B cell (primary cell): ENCODE measurements around the gene TEX51. TPM values are rescaled to one million over a fixed set of nuclear protein-coding genes. Genes with fewer than 3 reads are reported as not detected.

ENCODE experiments used
- ATAC-seq: fragments of 200-7000 bp; cut with Tn5 transposase; one replicate; pipeline ENCODE4 v1.10.0; 2021; ENCODE audit warnings: low read depth, mild to moderate bottlenecking, moderate number of reproducible peaks, moderate library complexity
- CTCF ChIA-PET: fragments of 350-600 bp; sonication (Branson Sonifier 250); formaldehyde crosslinking; loops from one replicate; lab custom pipeline; 2021; ENCODE audit warnings: antibody characterized with exemption, inconsistent platforms; lab: Charles Lee
- POLR2A ChIA-PET: fragments of 350-600 bp; sonication (Branson Sonifier 250); formaldehyde crosslinking; loops from one replicate; lab custom pipeline; 2021; ENCODE audit warnings: antibody characterized with exemption; lab: Charles Lee
- DNase-seq: peaks from one replicate; pipeline ENCODE4 v3.0.0; 2013
- H2AFZ ChIP-seq: 2 replicates; pipeline ENCODE4 v1.6.1; 2012; ENCODE audit warnings: mild to moderate bottlenecking, low read depth, low read length; ENCODE audit not compliant: insufficient read depth, poor library complexity, severe bottlenecking
- H3K27ac ChIP-seq, 2 donors: 1 replicate in 1 of 2; 2 replicates in 1 of 2; pipeline ENCODE4 v1.5.1; 2012 to 2013; ENCODE audit warnings: low read length in 2 of 2, mild to moderate bottlenecking in 2 of 2, moderate library complexity in 1 of 2
- H3K27me3 ChIP-seq, 4 experiments: fragments of 200-600 bp in 1 of 4; sonication (generic) in 1 of 4; replicated peaks in 1 of 4; 1 replicate in 2 of 4; 2 replicates in 2 of 4; pipeline versions ENCODE4 v1.6.1 to v1.7.0; 2013 to 2016; ENCODE audit warnings: low read length in 3 of 4, mild to moderate bottlenecking in 2 of 4, mixed read lengths in 1 of 4, moderate library complexity in 1 of 4; ENCODE audit not compliant: insufficient read depth in 4 of 4, control insufficient read depth in 3 of 4; ENCODE audit errors: control extremely low read depth in 1 of 4
- H3K36me3 ChIP-seq, 2 experiments: replicated peaks in 1 of 2; 1 replicate in 1 of 2; 2 replicates in 1 of 2; pipeline versions ENCODE4 v1.6.1 to v1.7.1; 2013; ENCODE audit warnings: low read length in 1 of 2; ENCODE audit not compliant: insufficient read depth in 2 of 2, control insufficient read depth in 1 of 2; ENCODE audit errors: control extremely low read depth in 1 of 2, extremely low read depth in 1 of 2
- H3K4me1 ChIP-seq, 2 donors: fragments of 200-600 bp in 1 of 2; sonication (generic) in 1 of 2; 1 replicate in 1 of 2; 2 replicates in 1 of 2; pipeline versions ENCODE4 v1.5.1 to v1.6.1; 2013 to 2017; ENCODE audit warnings: low read length in 2 of 2; ENCODE audit not compliant: control insufficient read depth in 2 of 2, insufficient read depth in 2 of 2
- H3K4me2 ChIP-seq: replicated peaks from 2 replicates; pipeline ENCODE3; 2012; ENCODE audit warnings: mild to moderate bottlenecking, low read depth, low read length; ENCODE audit not compliant: poor library complexity, severe bottlenecking
- H3K4me3 ChIP-seq, 5 experiments: fragments of 200-600 bp in 1 of 5; sonication (generic) in 1 of 5; 1 replicate in 3 of 5; 2 replicates in 2 of 5; pipeline versions ENCODE4 v1.5.1 to v1.7.0; 2011 to 2016; ENCODE audit warnings: low read length in 4 of 5, mild to moderate bottlenecking in 4 of 5, low read depth in 2 of 5, control low read depth in 1 of 5, moderate library complexity in 1 of 5; ENCODE audit not compliant: insufficient read depth in 1 of 5; ENCODE audit errors: control extremely low read depth in 1 of 5, extremely low read depth in 1 of 5
- H3K79me2 ChIP-seq: fragments of 200-600 bp; sonication (generic); one replicate; pipeline ENCODE4 v1.6.0; 2016; ENCODE audit warnings: low read length; ENCODE audit not compliant: control insufficient read depth, insufficient read depth
- H3K9ac ChIP-seq: fragments of 200-600 bp; sonication (generic); 2 replicates; pipeline ENCODE4 v1.6.1; 2017; ENCODE audit warnings: mild to moderate bottlenecking, low read length, moderate library complexity
- H3K9me3 ChIP-seq, 3 donors: one replicate each; pipeline versions ENCODE4 v1.6.1 to v1.7.1; 2013; ENCODE audit warnings: low read length in 2 of 3; ENCODE audit not compliant: control insufficient read depth in 2 of 3, insufficient read depth in 1 of 3; ENCODE audit errors: control extremely low read depth in 1 of 3
- H4K20me1 ChIP-seq: 2 replicates; pipeline ENCODE4 v1.6.0; 2012; ENCODE audit warnings: mild to moderate bottlenecking, low read length; ENCODE audit not compliant: insufficient read depth, control insufficient read depth, poor library complexity, severe bottlenecking
- H3K27ac Mint-ChIP-seq: one replicate; pipeline ENCODE4 v1.8.0; 2021; ENCODE audit warnings: mixed read lengths
- H3K27me3 Mint-ChIP-seq: one replicate; pipeline ENCODE4 v1.8.0; 2021; ENCODE audit warnings: mixed read lengths
- H3K4me1 Mint-ChIP-seq: one replicate; pipeline ENCODE4 v1.8.0; 2021; ENCODE audit warnings: mixed read lengths
- H3K4me3 Mint-ChIP-seq: one replicate; pipeline ENCODE4 v1.8.0; 2021; ENCODE audit warnings: mixed read lengths
- H3K9me3 Mint-ChIP-seq: one replicate; pipeline ENCODE4 v1.8.0; 2022; ENCODE audit warnings: mixed read lengths; ENCODE audit not compliant: insufficient read depth
- CTCF ChIP-seq: fragments of 200-600 bp; IDR thresholded peaks from one replicate; pipeline ENCODE4 v1.8.0; 2022; ENCODE audit warnings: antibody characterized with exemption, mild to moderate bottlenecking
- EZH2 ChIP-seq: IDR thresholded peaks from 2 replicates; pipeline ENCODE4 v1.6.1; 2012; ENCODE audit warnings: borderline replicate concordance, low read depth, mild to moderate bottlenecking, moderate library complexity, low read length; ENCODE audit not compliant: insufficient read depth, poor library complexity, severe bottlenecking
- WGBS: methylation state at CpG from one replicate; pipeline ENCODE4 v1.1.5; 2013; ENCODE audit warnings: missing lambda C conversion rate; ENCODE audit not compliant: insufficient coverage; 5-methylcytosine and 5-hydroxymethylcytosine counted together
- intact Hi-C: fragments of 100-400 bp; cut with micrococcal nuclease; formaldehyde crosslinking; loops from one replicate; pipeline ENCODE4 v1.10.0; 2022
- polyA plus RNA-seq: library from polyadenylated mRNA; depleted of rRNA; stranded (reverse); fragments of >200 nt; gene quantifications from 2 replicates; pipeline ENCODE4 v1.2.3, GENCODE V29; 2012
- total RNA-seq, 2 donors: library from RNA; stranded (reverse); fragments of 120-200 nt in 1 of 2; gene quantifications; 1 replicate in 1 of 2; 2 replicates in 1 of 2; pipeline versions ENCODE4 v1.2.3 to v1.2.4, GENCODE V29; 2013 to 2022

Gene TEX51
- total and polyA plus RNA-seq, 2 donors (not counting 1 experiment from before 2014, with no cell fraction given): not detected

- H3K4me1 Mint-ChIP-seq: peaks cover 7% of the 10 kb centered on the region
- no peaks in the 10 kb centered on the region for H4K20me1 ChIP-seq
- TF ChIP-seq EZH2: no peak
- TF ChIP-seq CTCF: no peak
- CTCF ChIA-PET: no interaction called here
- H3K27me3 Mint-ChIP-seq: peaks cover 22% of the 10 kb centered on the region
- H3K36me3 ChIP-seq: no peaks in the 10 kb centered on the region
- peaks cover 4% of the 10 kb centered on the region for H3K9me3 Mint-ChIP-seq
- ATAC-seq (no peak), DNase-seq (no peak)
- no peak overlapping the region for H3K27ac Mint-ChIP-seq
- no peak overlapping the region for H3K27ac ChIP-seq
- POLR2A ChIA-PET: no interaction called here
- no peaks in the 10 kb centered on the region for H3K79me2 ChIP-seq
- H3K9me3 ChIP-seq: peaks cover 0 to 11% (median 0%) of the 10 kb centered on the region in 3 donors
- 90% methylated on average over 2 of the region's 4 CpGs for WGBS
- H2AFZ ChIP-seq: no peak overlapping the region
- H3K4me2 ChIP-seq: no peak overlapping the region
- no peak overlapping the region for H3K9ac ChIP-seq
- peaks cover 0 to 6% (median 2%) of the 10 kb centered on the region in 4 experiments for H3K27me3 ChIP-seq
- intact Hi-C loops: no loop called here
- H3K4me3 ChIP-seq: no peak overlapping the region
- H3K4me1 ChIP-seq: peaks cover 3 to 7% of the 10 kb centered on the region in 2 donors
- no peak overlapping the region for H3K4me3 Mint-ChIP-seq
Measured at GRCh38 chr2:126940331-126940730, 41.6 kb downstream of the TEX51 start.

GRCh38 chr2:126942427-126943203, 43.9 kb downstream of the TEX51 start:
- no peaks in the 10 kb centered on the region for H3K36me3 ChIP-seq
- no peak overlapping the region for H2AFZ ChIP-seq
- H3K4me3 Mint-ChIP-seq: no peak overlapping the region
- H3K27ac ChIP-seq: no peak overlapping the region
- POLR2A ChIA-PET: no interaction called here
- H4K20me1 ChIP-seq: no peaks in the 10 kb centered on the region
- H3K4me1 Mint-ChIP-seq: no peaks in the 10 kb centered on the region
- H3K27ac Mint-ChIP-seq: no peak overlapping the region
- ATAC-seq (no peak), DNase-seq (no peak)
- H3K4me1 ChIP-seq: no peaks in the 10 kb centered on the region
- intact Hi-C loops: no loop called here
- WGBS: 67% methylated on average over 3 of the region's 5 CpGs
- H3K9me3 Mint-ChIP-seq: peaks cover 4% of the 10 kb centered on the region
- no peak overlapping the region for H3K4me3 ChIP-seq
- H3K9ac ChIP-seq: no peak overlapping the region
- peaks cover 0 to 10% (median 0%) of the 10 kb centered on the region in 3 donors for H3K9me3 ChIP-seq
- H3K4me2 ChIP-seq: no peak overlapping the region
- TF ChIP-seq CTCF (no peak), EZH2 (no peak)
- H3K79me2 ChIP-seq: no peaks in the 10 kb centered on the region
- CTCF ChIA-PET: interaction anchor here (0.7 kb wide), 1 partner anchor 110 kb away, joined by 3 read pairs; no protein-coding TSS in a partner anchor
- H3K27me3 ChIP-seq: peaks cover 0 to 5% (median 1%) of the 10 kb centered on the region in 4 experiments
- peaks cover 14% of the 10 kb centered on the region for H3K27me3 Mint-ChIP-seq
